DOHH2 (cell line): ENCODE results near the gene ATP2B2.
A peak's percentile ranks its signal among the peaks of the same experiment; 100 is the strongest.

ENCODE experiments used
- H3F3A ChIP-seq: fragments of 200-600 bp; sonication (generic), shearing (Covaris generic); 2 replicates; pipeline ENCODE4 v1.6.0; 2016; ENCODE audit warnings: antibody characterized with exemption, mild to moderate bottlenecking; ENCODE audit not compliant: control insufficient read depth, insufficient read depth
- H3K27ac ChIP-seq: fragments of 200-600 bp; sonication (generic); 2 replicates; pipeline ENCODE4 v1.5.1; 2014; ENCODE audit warnings: low read depth, mild to moderate bottlenecking, low read length, moderate library complexity
- H3K27me3 ChIP-seq: fragments of 200-600 bp; sonication (generic); 2 replicates; pipeline ENCODE4 v1.6.1; 2014; ENCODE audit warnings: mild to moderate bottlenecking, low read length, mixed read lengths; ENCODE audit not compliant: control insufficient read depth
- H3K36me3 ChIP-seq: fragments of 200-600 bp; sonication (generic); 2 replicates; pipeline ENCODE4 v1.6.1; 2014; ENCODE audit warnings: mild to moderate bottlenecking, low read length, moderate library complexity, mixed read lengths; ENCODE audit not compliant: control insufficient read depth
- H3K4me1 ChIP-seq: fragments of 200-600 bp; sonication (generic); 2 replicates; pipeline ENCODE4 v1.6.1; 2014; ENCODE audit warnings: mild to moderate bottlenecking, low read length, mixed read lengths; ENCODE audit not compliant: control insufficient read depth
- H3K4me2 ChIP-seq: fragments of 200-600 bp; sonication (generic); 2 replicates; pipeline ENCODE4 v1.6.0; 2014; ENCODE audit warnings: mild to moderate bottlenecking, low read length, moderate library complexity
- H3K4me3 ChIP-seq: fragments of 200-600 bp; sonication (generic); 2 replicates; pipeline ENCODE4 v1.5.1; 2014; ENCODE audit warnings: mild to moderate bottlenecking, low read length, mixed read lengths
- H3K79me2 ChIP-seq: fragments of 200-600 bp; sonication (generic); 2 replicates; pipeline ENCODE4 v1.6.1; 2014; ENCODE audit warnings: mild to moderate bottlenecking, low read length, mixed read lengths; ENCODE audit not compliant: control insufficient read depth
- H3K9me2 ChIP-seq: fragments of 200-600 bp; sonication (generic); replicated peaks from 2 replicates; pipeline ENCODE4 v1.6.1; 2014; ENCODE audit warnings: mild to moderate bottlenecking, low read length, mixed read lengths; ENCODE audit not compliant: control insufficient read depth
- H3K9me3 ChIP-seq: fragments of 200-600 bp; sonication (generic); 2 replicates; pipeline ENCODE4 v1.6.1; 2014; ENCODE audit warnings: antibody characterized with exemption, low read length, mixed read lengths; ENCODE audit not compliant: control insufficient read depth, insufficient read depth
- H4K20me1 ChIP-seq: fragments of 200-600 bp; sonication (generic); 2 replicates; pipeline ENCODE4 v1.6.0; 2014; ENCODE audit warnings: low read depth, mild to moderate bottlenecking, antibody characterized with exemption, low read length, moderate library complexity; ENCODE audit not compliant: control insufficient read depth, insufficient read depth
- CTCF ChIP-seq: fragments of 200-600 bp; sonication (generic); IDR thresholded peaks from one replicate; pipeline ENCODE4 v1.5.1; 2014; ENCODE audit warnings: antibody characterized with exemption, mild to moderate bottlenecking, low read depth, low read length; ENCODE audit not compliant: poor library complexity, severe bottlenecking
- EZH2phosphoT487 ChIP-seq: fragments of 200-600 bp; sonication (generic); IDR thresholded peaks from 2 replicates; pipeline ENCODE4 v1.6.1; 2017; ENCODE audit warnings: borderline replicate concordance, mild to moderate bottlenecking, antibody characterized with exemption, low read length, moderate library complexity, mixed read lengths

Gene ATP2B2

GRCh38 chr3:10456981-10457380, 48.4 kb downstream of the ATP2B2 start:
- Histone ChIP-seq H3K9me2 (no peaks in the 10 kb centered on the region), H3K4me1 (peaks cover 17% of the 10 kb centered on the region), H3K9me3 (no peaks in the 10 kb centered on the region), H3K4me3 (no peak overlapping the region), H4K20me1 (no peaks in the 10 kb centered on the region), H3K36me3 (no peaks in the 10 kb centered on the region), H3K27ac (no peak overlapping the region), H3F3A (no peaks in the 10 kb centered on the region), H3K4me2 (peak overlapping the region; percentile 41), H3K79me2 (no peaks in the 10 kb centered on the region), H3K27me3 (no peaks in the 10 kb centered on the region)
- no peak for TF ChIP-seq CTCF
- TF ChIP-seq EZH2phosphoT487 = no peak

DNA sequence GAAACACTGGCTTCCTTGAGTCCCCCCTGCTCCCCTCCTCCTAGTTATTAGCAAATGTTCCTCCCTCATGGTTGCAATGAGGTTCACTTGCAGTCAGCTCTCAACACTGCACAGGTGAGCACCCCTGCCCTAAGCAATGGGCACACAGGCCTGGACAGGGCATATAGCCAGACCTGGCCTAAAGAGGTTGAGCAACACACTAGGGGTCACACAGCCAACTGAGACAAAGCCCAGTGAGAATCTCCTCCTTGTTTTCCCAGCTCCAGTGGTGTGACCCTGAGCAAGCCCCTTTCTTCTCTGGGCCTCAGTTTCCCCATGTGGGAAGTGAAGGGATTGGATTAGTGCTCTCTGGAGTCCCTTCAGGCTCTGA, 49.9 kb downstream of the ATP2B2 start:
- Histone ChIP-seq H3K79me2 (no peaks in the 10 kb centered on the region), H3K4me3 (no peak overlapping the region), H3K27me3 (0 out of 2 replicates have a peak, but pooled peaks cover 2% of the 10 kb centered on the region), H3K9me3 (no peaks in the 10 kb centered on the region), H3F3A (no peaks in the 10 kb centered on the region), H4K20me1 (no peaks in the 10 kb centered on the region), H3K36me3 (no peaks in the 10 kb centered on the region), H3K4me1 (peaks cover 17% of the 10 kb centered on the region), H3K27ac (no peak overlapping the region), H3K4me2 (no peak overlapping the region), H3K9me2 (no peaks in the 10 kb centered on the region)
- TF ChIP-seq CTCF (no peak), EZH2phosphoT487 (no peak)

DNA sequence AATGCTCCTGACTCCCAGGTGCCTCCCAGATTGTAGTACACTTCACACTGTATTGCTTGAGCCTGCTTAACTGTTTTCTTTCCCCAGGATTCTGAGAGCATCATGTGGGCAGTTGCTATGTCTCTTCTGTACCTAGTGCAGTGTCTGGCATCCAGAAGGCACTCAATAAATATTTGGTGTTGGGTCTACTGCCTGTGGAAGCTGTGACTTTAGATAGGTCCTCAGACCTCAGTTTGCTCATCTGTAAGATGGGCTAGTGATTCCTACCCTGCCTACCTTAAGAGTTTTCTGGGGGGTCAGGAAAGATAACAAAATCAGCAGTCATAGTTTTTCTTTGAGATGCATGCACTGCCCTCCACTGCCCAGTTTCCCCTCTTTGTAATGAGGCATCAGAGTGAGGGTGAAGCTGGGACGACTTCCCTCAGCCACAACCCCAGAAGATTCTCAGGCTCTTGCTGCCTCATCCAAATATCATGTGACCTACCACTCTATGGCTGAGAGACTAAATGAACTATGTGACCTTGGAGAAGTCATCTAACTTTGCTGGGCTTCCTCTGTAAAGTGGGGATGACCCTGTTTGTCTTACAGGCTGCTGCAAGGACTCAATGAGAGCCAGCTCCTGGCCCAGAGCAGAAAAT, 50.4 kb downstream of the ATP2B2 start:
- no peaks in the 10 kb centered on the region for H3F3A ChIP-seq
- H3K4me3 ChIP-seq = no peak overlapping the region
- H4K20me1 ChIP-seq = no peaks in the 10 kb centered on the region
- no peaks in the 10 kb centered on the region for H3K9me3 ChIP-seq
- H3K79me2 ChIP-seq = no peaks in the 10 kb centered on the region
- no peak overlapping the region for H3K4me2 ChIP-seq
- H3K9me2 ChIP-seq = no peaks in the 10 kb centered on the region
- H3K4me1 ChIP-seq = peaks cover 17% of the 10 kb centered on the region
- no peaks in the 10 kb centered on the region for H3K36me3 ChIP-seq
- TF ChIP-seq CTCF (no peak), EZH2phosphoT487 (no peak)
- 0 out of 2 replicates have a peak, but pooled peaks cover 2% of the 10 kb centered on the region for H3K27me3 ChIP-seq
- H3K27ac ChIP-seq = no peak overlapping the region
